HG02798 (cell line): ENCODE data around the gene NMNAT1.
"Not testable (repeated sequence)": the region's sequence is repeated elsewhere in the genome, so short reads cannot be mapped to it uniquely, and the experiment has no call there.

Experiments
- ATAC-seq: cut with Tn5 transposase; IDR thresholded peaks from one replicate; pipeline ENCODE4 v1.9.1; 2021; ENCODE audit warnings: mild to moderate bottlenecking; ENCODE audit not compliant: unreplicated experiment, poor library complexity

The NMNAT1 gene

GRCh38 chr1:9917901-9918300 is 25.4 kb upstream of the NMNAT1 start:
- ATAC-seq = no peak

DNA sequence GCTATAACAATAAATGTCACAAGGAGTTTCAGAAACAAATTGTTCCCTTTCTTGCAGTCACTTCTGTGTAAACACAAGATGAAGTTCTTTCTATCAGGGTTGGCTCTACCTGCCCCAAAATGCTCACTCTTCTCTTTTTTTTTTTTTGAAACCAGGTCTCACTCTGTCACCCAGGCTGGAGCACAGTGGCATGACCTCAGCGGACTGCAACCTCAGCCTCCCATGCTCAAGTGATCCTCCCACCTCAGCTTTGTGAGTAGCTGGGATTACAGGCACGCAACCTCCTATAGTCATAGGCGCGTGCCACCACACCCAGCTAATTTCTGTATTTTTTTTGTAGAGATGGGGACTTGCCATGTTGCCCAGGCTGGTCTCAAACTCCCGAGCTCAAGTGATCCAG is 22.7 kb upstream of the NMNAT1 start:
- no peak for ATAC-seq

- no peak for ATAC-seq
These were observed 20.9 kb upstream of the NMNAT1 start for GRCh38 chr1:9922342-9922741.

DNA sequence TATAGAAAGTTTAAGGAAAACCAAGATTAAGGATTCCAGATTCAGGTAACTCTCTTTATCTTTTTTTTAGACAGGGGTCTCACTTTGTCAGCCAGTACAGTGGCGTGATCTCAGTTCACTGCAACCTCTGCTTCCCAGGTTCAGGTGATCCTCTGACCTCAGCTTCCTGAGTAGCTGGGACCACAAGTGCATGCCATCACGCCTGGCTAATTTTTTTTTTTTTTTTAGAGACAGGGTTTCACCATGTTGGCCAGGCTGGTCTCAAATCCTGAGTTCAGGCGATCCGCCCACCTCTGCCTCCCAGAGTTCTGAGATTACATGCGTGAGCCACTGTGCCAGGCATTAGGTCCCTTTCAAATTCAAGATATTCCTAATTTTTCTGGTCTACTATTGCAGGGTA is 16.0 kb upstream of the NMNAT1 start:
- no peak for ATAC-seq

- no peak for ATAC-seq
These were observed 13.6 kb upstream of the NMNAT1 start for GRCh38 chr1:9929431-9930385.

GRCh38 chr1:9942399-9942938 is 806 bp upstream of the NMNAT1 start:
- ATAC-seq = peak; percentile 28

- ATAC-seq = no peak
These were observed 3.0 kb downstream of the NMNAT1 start for GRCh38 chr1:9946315-9946714.

DNA sequence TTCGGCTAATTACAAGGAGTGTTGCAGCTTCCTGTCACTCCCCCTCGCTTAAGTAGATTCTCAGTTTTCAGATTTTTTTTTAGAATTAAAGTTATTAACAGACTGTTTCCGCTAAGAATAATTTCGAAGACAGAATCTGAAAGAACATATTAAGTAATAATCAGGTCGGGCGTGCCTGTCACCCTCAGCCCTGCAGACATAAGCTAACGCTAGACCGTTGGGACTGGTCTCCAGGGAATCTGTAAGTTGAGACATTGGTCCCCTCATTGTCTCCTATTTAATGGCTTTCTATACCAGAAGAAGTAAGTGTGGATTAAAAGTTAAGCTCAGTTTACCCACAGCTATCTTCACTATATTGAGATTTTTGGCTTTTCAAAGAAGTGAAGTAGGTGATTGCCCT is 14.5 kb downstream of the NMNAT1 start:
- ATAC-seq = no peak

DNA sequence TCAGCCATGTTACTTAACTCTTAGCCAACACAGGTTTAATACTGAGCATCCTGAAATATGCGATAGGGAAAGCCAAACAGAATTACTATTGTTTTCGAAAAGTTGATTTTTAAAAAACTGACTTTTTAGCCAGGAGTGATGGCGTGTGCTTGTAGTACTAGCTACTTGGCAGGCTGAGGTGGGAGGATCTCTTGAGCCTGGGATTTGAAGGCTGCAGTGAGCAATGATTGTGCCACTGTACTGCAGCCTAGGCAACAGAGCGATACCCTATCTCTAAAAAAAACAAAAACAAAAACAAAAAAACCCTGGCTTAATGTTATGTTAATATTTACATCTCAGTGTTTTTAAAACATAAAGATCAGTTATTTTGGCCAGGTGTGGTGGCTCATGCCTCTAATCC is 16.7 kb downstream of the NMNAT1 start:
- ATAC-seq = no peak

DNA sequence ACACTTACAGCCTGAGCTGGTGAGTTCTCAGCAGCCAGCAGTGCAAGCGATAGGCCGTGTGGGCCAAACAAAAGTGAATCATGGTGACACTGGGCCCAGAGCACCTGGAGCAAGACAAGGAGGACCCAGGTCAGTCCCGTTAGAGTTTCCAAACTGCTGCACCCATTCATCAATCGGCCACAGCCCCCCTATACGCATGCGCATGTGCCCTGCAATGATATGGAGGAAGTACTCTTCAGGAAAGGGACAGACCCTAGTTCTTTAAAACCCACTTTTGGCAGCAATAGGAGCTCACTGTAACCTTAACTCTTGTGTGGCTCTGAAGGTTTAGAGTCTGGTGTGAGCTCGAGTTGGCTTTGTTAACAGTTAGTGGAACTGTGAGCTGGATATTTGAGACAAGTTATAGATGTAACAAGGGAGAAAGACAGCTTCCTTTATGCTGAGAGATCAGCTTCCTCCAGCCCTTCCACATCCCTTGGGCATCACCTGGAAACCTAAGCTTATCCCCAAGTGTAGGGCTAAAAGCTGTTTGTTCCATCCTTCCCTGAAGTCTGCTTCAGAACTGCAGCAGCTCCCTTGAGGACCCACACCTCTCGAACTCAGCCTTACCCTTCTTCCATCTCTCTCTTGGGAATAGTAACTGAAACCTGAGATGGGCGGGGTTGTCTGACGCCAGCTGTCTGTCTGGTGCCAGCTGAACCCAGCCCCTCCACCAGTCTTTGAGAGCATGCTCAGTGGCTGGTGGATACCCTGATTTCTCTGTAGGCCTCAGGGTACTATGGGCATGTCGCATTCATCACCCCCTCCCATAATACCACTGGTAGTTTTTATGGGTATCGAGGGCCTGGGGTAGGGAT is 17.7 kb downstream of the NMNAT1 start:
- ATAC-seq = peak; percentile 49

GRCh38 chr1:9984253-9984652 is 41.0 kb downstream of the NMNAT1 start:
- ATAC-seq = no peak

- no peak for ATAC-seq
These were observed 41.7 kb downstream of the NMNAT1 start for GRCh38 chr1:9985001-9985400.

- no peak for ATAC-seq
These were observed 46.5 kb downstream of the NMNAT1 start for GRCh38 chr1:9989773-9990172.

DNA sequence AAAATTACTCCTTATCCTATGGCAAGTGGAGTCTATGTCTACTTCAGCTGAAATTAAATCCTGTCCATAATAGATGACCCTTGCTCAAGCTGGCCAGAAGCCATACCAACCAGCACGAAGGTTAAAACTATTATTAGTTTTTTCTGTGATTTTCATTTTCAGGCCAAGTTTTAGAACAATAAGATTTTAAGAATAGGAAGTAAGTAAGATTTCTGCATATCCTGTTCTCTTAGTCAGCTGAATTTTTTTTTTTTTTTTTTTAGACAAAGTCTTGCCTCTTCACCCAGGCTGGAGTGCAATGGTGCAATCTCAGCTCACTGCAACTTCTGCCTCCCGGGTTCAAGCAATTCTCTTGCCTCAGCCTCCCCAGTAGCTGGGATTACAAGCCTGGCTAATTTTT is 47.7 kb downstream of the NMNAT1 start:
- ATAC-seq = no peak

- ATAC-seq = no peak
These were observed 49.6 kb downstream of the NMNAT1 start for GRCh38 chr1:9992910-9993309.

DNA sequence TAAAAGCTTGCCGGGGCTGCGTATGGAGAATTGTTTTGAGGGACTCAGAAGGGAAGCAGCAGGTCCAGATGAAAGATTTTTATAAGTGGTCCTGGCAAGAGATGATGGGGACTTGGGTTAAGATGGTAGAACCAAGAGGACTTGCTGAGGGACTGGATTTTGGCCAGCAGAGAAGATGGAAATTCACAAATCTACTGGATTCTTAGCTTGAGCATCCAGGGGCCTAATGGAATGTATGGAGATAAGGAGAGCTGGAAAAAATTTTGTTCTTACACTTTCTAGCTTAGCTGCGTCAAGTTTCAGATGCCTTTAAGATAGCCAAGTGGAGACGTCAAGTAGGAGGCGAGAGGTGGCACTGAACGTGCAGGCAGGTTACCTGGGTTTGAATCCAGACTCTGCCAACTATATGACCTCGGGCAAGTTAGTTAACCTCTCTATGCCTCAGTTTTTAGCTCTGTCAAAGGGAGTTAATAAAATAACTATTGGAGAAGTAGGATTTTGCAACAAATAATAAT is 50.3 kb downstream of the NMNAT1 start:
- no peak for ATAC-seq

DNA sequence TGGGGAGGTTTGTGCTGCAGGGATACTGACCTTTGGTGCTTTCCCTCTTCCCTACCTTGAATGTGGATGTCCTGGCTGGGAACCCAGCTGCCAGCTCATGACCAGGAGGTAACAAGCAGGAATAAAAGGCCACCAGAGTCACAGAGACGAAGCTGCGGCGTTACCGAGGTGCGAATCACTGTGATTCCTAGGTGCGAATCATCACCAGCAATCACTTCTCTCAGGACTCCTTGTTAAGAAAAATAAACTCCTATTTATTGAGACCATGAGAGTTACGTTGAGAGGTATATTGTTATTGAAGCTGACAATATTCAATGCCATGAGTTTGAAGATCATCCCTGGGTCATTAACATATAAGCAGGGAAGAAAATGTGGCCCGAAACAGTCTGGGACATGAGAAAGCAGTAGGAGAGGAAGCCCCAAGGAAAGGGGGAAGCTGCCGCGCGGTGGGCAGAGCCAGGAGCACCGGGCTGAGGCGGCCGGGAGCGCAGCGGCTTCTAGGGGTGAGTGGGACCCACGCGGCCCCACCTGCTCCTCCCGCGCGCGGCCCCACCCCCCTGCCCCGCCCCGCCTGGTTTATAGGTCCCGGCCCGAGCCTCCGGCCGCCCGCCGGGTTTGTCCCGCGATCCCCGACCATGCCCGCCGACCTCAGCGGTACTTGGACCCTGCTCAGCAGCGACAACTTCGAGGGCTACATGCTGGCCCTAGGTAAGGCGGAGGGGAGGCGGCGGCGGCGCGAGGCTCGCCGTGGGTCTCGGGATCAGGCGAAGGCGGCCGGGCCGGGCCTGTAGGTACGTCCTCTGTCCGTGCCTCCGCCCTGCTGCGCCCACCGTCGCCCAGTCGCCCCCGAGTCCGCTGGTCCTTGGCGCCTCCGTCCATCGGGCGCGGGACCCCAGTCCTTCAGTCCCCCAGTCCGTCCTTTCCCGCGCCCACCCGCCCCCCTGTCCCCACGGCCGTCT is 53.6 kb downstream of the NMNAT1 start, which contains the start of gene RBP7:
RBP7 (plus strand) TSS at position 605 of the 959 bp plus-strand sequence; CDS start at position 636, 31 bp downstream.
- no peak for ATAC-seq

GRCh38 chr1:10001016-10001665 is 57.9 kb downstream of the NMNAT1 start:
- ATAC-seq = no peak

- ATAC-seq = not testable (repeated sequence)
These were observed 62.0 kb downstream of the NMNAT1 start for GRCh38 chr1:10005248-10005647.
